Transverse colon (tissue), 4 donors: Measurements from ENCODE around the gene MAP3K1. TPM values are rescaled to one million over a fixed set of nuclear protein-coding genes. Genes with fewer than 3 reads are reported as not detected.

ENCODE experiments used
- DNase-seq: peaks from one replicate; pipeline ENCODE4 v3.0.0-alpha.2; 2019
- H3K27ac ChIP-seq, 4 donors: fragments of 200-600 bp; sonication (generic); 2 replicates each; pipeline ENCODE4 v1.5.1; 2016 to 2018; ENCODE audit warnings: inconsistent platforms in 4 of 4
- H3K27me3 ChIP-seq: fragments of 200-600 bp; sonication (generic); 2 replicates; pipeline ENCODE4 v1.5.1; 2017; ENCODE audit warnings: inconsistent platforms
- H3K36me3 ChIP-seq, 4 donors: fragments of 200-600 bp; sonication (generic); 2 replicates each; pipeline ENCODE4 v1.5.1; 2017 to 2019; ENCODE audit warnings: inconsistent platforms in 4 of 4
- H3K4me1 ChIP-seq, 4 donors: fragments of 200-600 bp; sonication (generic); 2 replicates each; pipeline ENCODE4 v1.5.1; 2017 to 2020; ENCODE audit warnings: inconsistent platforms in 4 of 4
- H3K4me3 ChIP-seq, 4 donors: fragments of 200-600 bp; sonication (generic); 1 replicate in 1 of 4; 2 replicates in 3 of 4; pipeline versions ENCODE4 v1.5.1 to v1.6.1; 2017 to 2019; ENCODE audit warnings: inconsistent platforms in 4 of 4
- H3K9me3 ChIP-seq, 2 donors: fragments of 200-600 bp; sonication (generic); 2 replicates each; pipeline ENCODE4 v1.5.1; 2017 to 2019; ENCODE audit warnings: inconsistent platforms in 2 of 2
- CTCF ChIP-seq, 5 experiments: fragments of 200-600 bp in 3 of 5; fragments of 450-650 bp in 2 of 5; sonication (generic) in 3 of 5; IDR thresholded peaks; 1 replicate in 2 of 5; 2 replicates in 3 of 5; pipeline ENCODE4 v1.5.1; 2016 to 2017; ENCODE audit warnings: antibody characterized with exemption in 5 of 5, inconsistent platforms in 3 of 5, mild to moderate bottlenecking in 2 of 5, moderate library complexity in 1 of 5
- EP300 ChIP-seq: sonication (generic); formaldehyde crosslinking; IDR thresholded peaks from one replicate; pipeline ENCODE4 v1.6.1; 2017; ENCODE audit warnings: antibody characterized with exemption, low read depth
- POLR2A ChIP-seq: fragments of 450-650 bp; IDR thresholded peaks from one replicate; pipeline ENCODE4 v1.6.1; 2016; ENCODE audit warnings: antibody characterized with exemption, mild to moderate bottlenecking, moderate library complexity
- POLR2AphosphoS5 ChIP-seq, 3 donors: sonication (generic); formaldehyde crosslinking; IDR thresholded peaks; one replicate each; pipeline ENCODE4 v1.6.1; 2016; ENCODE audit warnings: antibody characterized with exemption in 3 of 3
- WGBS, 2 donors: methylation state at CpG; one replicate each; pipeline ENCODE4 v1.1.5; 2018; ENCODE audit warnings: low coverage in 1 of 2; 5-methylcytosine and 5-hydroxymethylcytosine counted together
- in situ Hi-C, 4 donors: fragments of 200-750 bp; cut with MboI; loops; one replicate each; pipeline versions ENCODE4 v1.15.0 to v1.15.1; 2017; ENCODE audit warnings: low sequenced_read_pairs in 3 of 4, low pct_ligation_motif_present in 1 of 4, low pct_unique_long_range_greater_than_20kb in 1 of 4
- intact Hi-C: fragments of 100-400 bp; cut with DNase I; formaldehyde crosslinking; loops from one replicate; pipeline ENCODE4 v1.15.1; 2023; ENCODE audit warnings: low total_unique reads
- total RNA-seq, 4 donors: library from RNA; depleted of rRNA; stranded (reverse); fragments of >200 nt; gene quantifications; one replicate each; pipeline ENCODE4 v1.1.0, GENCODE V29; 2016

Gene MAP3K1
- total RNA-seq, 4 donors from 2014 or later = 8.6 to 17.3 (median 12.4) TPM

GRCh38 chr5:56798521-56798920, 16.8 kb upstream of the MAP3K1 start:
- in situ Hi-C loops (no loop called here), intact Hi-C loops (no loop called here)

GRCh38 chr5:56800186-56800585, 15.2 kb upstream of the MAP3K1 start:
- intact Hi-C loops = no loop called here
- Histone ChIP-seq H3K4me3 (no peak overlapping the region), H3K27me3 (no peaks in the 10 kb centered on the region), H3K9me3 (no peaks in the 10 kb centered on the region), H3K27ac (no peak overlapping the region), H3K4me1 (no peaks in the 10 kb centered on the region), H3K36me3 (no peaks in the 10 kb centered on the region)
- no peak for DNase-seq
- TF ChIP-seq POLR2AphosphoS5 (IDR thresholded peaks at IDR 0.05) (no peak), CTCF (IDR thresholded peaks at IDR 0.05) (no peak), EP300 (no peak)
- in situ Hi-C loops = no loop called here

More at GRCh38 chr5:56798521-56798920, 16.8 kb upstream of the MAP3K1 start:
- H3K4me3 ChIP-seq = no peak overlapping the region
- no peaks in the 10 kb centered on the region for H3K36me3 ChIP-seq
- TF ChIP-seq EP300 = no peak
- no peak for TF ChIP-seq POLR2A
- TF ChIP-seq POLR2AphosphoS5 (IDR thresholded peaks at IDR 0.05) = no peak
- no peak for TF ChIP-seq CTCF (IDR thresholded peaks at IDR 0.05)
- H3K4me1 ChIP-seq = no peaks in the 10 kb centered on the region
- H3K9me3 ChIP-seq = no peaks in the 10 kb centered on the region
- no peak overlapping the region for H3K27ac ChIP-seq
- no peak for DNase-seq
- no peaks in the 10 kb centered on the region for H3K27me3 ChIP-seq

- no peak overlapping the region for H3K4me3 ChIP-seq
- no peaks in the 10 kb centered on the region for H3K27me3 ChIP-seq
- no peaks in the 10 kb centered on the region for H3K4me1 ChIP-seq
- WGBS, 2 donors = 86 to 90% methylated on average over 2 to 3 of the region's 3 CpGs
- intact Hi-C loops = no loop called here
- no peaks in the 10 kb centered on the region for H3K9me3 ChIP-seq
- DNase-seq = no peak
- TF ChIP-seq POLR2A (no peak), POLR2AphosphoS5 (IDR thresholded peaks at IDR 0.05) (no peak), EP300 (no peak), CTCF (IDR thresholded peaks at IDR 0.05) (no peak)
- in situ Hi-C loops = no loop called here
- no peak overlapping the region for H3K27ac ChIP-seq
- no peaks in the 10 kb centered on the region for H3K36me3 ChIP-seq
Observed at GRCh38 chr5:56801256-56801655, 14.1 kb upstream of the MAP3K1 start.

- 71 to 80% methylated on average over 2 of the region's 2 CpGs for WGBS, 2 donors
- H3K9me3 ChIP-seq = no peaks in the 10 kb centered on the region
- H3K4me1 ChIP-seq = no peaks in the 10 kb centered on the region
- H3K27me3 ChIP-seq = no peaks in the 10 kb centered on the region
- no peak for DNase-seq
- intact Hi-C loops = no loop called here
- no peaks in the 10 kb centered on the region for H3K36me3 ChIP-seq
- no peak overlapping the region for H3K27ac ChIP-seq
- in situ Hi-C loops = no loop called here
- H3K4me3 ChIP-seq = no peak overlapping the region
- no peak for TF ChIP-seq POLR2A
- TF ChIP-seq CTCF (IDR thresholded peaks at IDR 0.05) = no peak
- no peak for TF ChIP-seq EP300
- TF ChIP-seq POLR2AphosphoS5 (IDR thresholded peaks at IDR 0.05) = no peak
Observed at GRCh38 chr5:56802205-56802604, 13.1 kb upstream of the MAP3K1 start.
